ENCODE data around the gene PNKP.

The PNKP gene

DNA sequence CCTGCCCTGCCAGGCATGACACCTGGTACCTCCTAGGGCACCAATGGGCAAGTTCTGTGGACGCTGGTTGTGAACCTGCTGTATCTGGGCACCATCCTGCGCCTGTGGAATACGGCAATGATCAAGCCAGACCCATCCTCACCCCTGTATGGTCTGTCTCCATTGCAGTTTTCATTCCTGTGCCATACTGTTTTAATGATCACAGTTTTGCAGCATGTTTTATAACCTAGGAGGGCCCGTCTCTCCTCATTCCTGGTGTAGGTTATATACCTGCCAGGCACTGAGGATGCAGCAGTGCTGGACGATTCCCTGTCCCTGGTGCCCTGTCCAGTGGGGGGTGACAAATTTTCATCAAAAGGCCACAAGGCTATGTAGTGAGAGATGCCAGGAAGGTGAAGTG lies 15.7 kb upstream of the PNKP start:
- TF ChIP-seq, protein P1, sequence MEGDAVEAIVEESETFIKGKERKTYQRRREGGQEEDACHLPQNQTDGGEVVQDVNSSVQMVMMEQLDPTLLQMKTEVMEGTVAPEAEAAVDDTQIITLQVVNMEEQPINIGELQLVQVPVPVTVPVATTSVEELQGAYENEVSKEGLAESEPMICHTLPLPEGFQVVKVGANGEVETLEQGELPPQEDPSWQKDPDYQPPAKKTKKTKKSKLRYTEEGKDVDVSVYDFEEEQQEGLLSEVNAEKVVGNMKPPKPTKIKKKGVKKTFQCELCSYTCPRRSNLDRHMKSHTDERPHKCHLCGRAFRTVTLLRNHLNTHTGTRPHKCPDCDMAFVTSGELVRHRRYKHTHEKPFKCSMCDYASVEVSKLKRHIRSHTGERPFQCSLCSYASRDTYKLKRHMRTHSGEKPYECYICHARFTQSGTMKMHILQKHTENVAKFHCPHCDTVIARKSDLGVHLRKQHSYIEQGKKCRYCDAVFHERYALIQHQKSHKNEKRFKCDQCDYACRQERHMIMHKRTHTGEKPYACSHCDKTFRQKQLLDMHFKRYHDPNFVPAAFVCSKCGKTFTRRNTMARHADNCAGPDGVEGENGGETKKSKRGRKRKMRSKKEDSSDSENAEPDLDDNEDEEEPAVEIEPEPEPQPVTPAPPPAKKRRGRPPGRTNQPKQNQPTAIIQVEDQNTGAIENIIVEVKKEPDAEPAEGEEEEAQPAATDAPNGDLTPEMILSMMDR (conservative IDR thresholded peaks at IDR 0.05; ENCODE audit: low read depth, low read length): no peak
- no peak overlapping the region for H3K4me3 ChIP-seq (ENCODE audit: low read length)

DNA sequence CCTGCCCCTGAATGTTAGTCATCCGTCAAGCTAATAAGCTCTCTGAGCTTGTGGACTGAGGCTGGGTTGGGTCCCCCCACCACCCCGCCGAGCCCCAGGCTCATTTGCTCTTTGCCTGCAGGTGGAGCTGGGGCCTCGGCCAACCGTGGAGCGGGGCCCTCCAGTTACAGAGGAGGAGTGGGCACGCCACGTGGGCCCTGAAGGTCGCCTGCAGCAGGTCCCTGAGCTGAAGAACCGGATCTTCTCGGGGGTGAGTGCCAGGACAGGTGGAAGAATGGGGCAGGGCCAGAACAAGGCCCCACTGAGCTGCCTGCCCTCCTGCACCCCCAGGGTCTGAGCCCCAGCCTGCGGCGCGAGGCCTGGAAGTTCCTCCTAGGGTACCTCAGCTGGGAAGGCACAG lies 15.3 kb upstream of the PNKP start:
- H3K4me3 ChIP-seq (ENCODE audit: low read length): no peak overlapping the region
- DNase-seq (ENCODE audit: low read depth): no peak
- TF ChIP-seq, protein P1 (conservative IDR thresholded peaks at IDR 0.05; ENCODE audit: low read depth, low read length): no peak

More for the DNA sequence above, 15.7 kb upstream of the PNKP start:
- no peak for DNase-seq (ENCODE audit: low read depth)

DNA sequence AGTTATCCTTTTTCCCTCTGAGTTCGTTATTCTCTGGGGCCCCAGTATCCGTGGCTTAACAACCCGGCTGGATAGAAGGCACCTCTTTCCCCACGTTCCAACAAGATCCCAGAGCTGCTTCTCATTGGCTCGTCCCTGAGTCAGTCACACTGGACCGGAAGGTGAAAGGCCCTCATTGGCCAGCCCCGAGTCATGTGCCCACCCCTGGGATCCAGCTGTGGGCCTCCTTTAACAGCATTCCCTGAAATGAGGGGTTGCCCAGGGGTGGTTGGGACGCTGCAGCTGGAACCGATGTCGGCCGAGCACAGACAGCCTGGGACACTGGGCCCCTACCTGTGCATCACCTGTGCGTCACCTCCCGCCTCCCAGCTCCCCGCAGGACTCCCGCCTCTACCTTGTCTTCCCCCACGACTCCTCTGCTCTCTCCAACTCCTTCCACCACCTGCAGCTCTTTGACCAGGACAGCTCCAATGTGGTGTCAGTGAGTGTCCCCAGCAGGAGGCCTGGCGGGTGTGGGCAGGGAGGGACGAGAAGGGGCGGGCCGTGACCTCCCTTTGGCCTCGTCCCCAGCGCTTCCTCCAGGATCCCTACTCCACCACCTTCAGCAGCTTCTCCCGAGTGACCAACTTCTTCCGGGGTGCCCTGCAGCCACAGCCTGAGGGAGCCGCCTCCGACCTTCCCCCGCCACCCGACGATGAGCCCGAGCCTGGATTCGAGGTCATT lies 14.5 kb upstream of the PNKP start:
- H3K4me3 ChIP-seq (ENCODE audit: low read length): no peak overlapping the region
- TF ChIP-seq, protein P1 (conservative IDR thresholded peaks at IDR 0.05; ENCODE audit: low read depth, low read length): no peak
- no peak for DNase-seq (ENCODE audit: low read depth)

DNA sequence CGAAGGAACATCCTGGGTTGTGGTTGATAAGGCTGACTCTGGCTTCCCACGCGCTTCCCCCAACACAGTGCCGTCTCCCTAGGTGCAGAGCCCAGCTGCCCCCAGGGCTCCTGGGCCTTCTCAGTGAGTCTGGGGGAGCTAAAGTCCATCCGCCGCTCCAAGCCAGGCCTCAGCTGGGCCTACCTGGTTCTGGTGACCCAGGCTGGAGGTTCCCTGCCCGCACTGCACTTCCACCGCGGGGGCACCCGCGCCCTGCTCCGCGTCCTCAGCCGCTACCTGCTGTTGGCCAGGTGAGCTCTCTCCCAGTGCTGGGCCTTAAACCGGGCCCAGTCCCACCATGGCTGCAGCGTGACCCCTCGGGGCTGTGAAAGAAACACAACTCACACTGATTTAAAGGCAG lies 13.8 kb upstream of the PNKP start:
- TF ChIP-seq, protein P1 (conservative IDR thresholded peaks at IDR 0.05; ENCODE audit: low read depth, low read length): no peak

DNA sequence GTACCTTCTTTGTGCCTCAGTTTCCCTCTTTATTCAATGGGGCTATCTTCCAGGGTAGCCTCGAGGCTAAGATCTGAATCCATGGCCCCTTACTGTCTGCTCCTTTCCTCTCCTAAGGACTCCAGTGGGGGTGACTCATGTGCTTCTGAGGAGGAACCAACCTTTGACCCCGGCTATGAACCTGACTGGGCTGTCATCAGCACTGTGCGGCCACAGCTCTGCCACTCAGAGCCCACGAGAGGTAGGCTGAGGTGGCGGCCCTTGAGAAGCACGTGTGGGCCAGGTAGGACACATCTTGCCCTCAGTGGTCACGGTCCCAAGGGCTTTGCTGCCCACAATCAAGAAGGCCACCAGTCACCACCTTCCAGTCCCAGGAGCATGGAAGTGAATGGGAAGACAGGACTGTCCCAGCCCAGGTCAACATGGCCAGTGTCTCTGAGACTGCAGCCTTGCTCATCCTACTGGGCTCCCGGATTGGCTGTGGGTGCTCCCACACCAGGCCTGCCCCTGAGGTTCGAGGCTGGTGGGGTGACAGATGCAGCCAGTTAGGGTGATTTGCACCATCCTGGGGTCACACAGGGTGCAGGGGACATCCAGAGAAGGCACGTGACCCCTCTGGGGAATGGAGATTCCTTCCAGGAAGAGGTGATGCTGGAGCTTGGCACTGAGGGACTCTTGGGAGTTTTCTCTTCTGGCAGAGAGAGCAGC lies 12.9 kb upstream of the PNKP start:
- TF ChIP-seq, protein P1 (conservative IDR thresholded peaks at IDR 0.05; ENCODE audit: low read depth, low read length): no peak
- DNase-seq (ENCODE audit: low read depth): no peak
- no peak overlapping the region for H3K4me3 ChIP-seq (ENCODE audit: low read length)

More for the DNA sequence above, 13.8 kb upstream of the PNKP start:
- no peak for DNase-seq (ENCODE audit: low read depth)
- H3K4me3 ChIP-seq (ENCODE audit: low read length): no peak overlapping the region

DNA sequence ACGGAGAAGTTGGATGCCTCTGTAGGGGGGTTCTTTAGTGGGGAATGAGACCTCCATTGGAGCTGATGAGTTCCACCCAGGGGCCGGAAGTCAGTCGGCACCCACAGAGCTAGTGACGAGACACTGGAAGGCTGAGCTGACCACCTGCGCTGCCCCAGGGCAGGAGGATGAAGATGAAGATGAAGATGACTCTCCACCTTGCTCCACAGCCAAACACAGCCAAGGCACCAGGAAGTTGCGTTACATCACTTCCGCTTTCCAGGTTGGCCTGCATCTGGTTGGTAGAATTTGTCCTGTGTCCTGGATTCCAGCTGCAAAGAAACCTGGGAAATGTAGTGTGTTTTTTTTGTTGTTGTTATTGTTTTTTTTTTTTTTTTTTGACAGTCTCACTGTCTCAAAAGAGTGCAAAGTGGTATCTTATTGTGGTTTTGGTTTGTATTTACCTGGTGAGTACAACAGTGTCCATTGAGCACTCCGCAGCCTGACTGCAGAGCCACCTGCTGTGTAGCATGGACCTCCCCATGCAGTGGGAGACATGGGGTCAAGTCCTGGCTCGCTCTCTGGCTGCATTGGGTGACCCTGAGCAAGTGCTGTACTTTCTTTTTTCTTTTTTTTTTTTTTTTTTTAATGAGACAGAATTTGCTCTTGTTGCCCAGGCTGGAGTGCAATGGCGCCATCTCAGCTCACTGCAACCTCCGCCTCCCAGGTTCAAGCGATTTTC lies 12.0 kb upstream of the PNKP start:
- H3K4me3 ChIP-seq (ENCODE audit: low read length): no peak overlapping the region
- TF ChIP-seq, protein P1 (conservative IDR thresholded peaks at IDR 0.05; ENCODE audit: low read depth, low read length): no peak
- no peak for DNase-seq (ENCODE audit: low read depth)
